NB4 (cell line): ENCODE results near the gene RAB12.

ENCODE experiments used
- DNase-seq: peaks from one replicate; pipeline ENCODE4 v3.0.0; 2010; ENCODE audit warnings: low read depth
- H3K4me3 ChIP-seq: one replicate; pipeline ENCODE4 v1.5.1; 2011; ENCODE audit warnings: mild to moderate bottlenecking, low read depth, low read length, moderate library complexity
- MYC ChIP-seq: IDR thresholded peaks from 2 replicates; pipeline ENCODE4 v1.6.1; 2011; ENCODE audit warnings: low read depth, low read length
- POLR2A ChIP-seq: IDR thresholded peaks from 2 replicates; pipeline ENCODE4 v1.6.1; 2011; ENCODE audit warnings: mild to moderate bottlenecking; ENCODE audit not compliant: insufficient read length; ENCODE audit errors: extremely low read depth
- TF ChIP-seq, protein P1 (sequence below): IDR thresholded peaks from one replicate; pipeline ENCODE4 v1.5.1; 2012; ENCODE audit warnings: low read depth, low read length
- TF ChIP-seq, protein P2 (sequence below): IDR thresholded peaks from 2 replicates; pipeline ENCODE4 v1.6.1; 2011; ENCODE audit warnings: low read depth, low read length

RAB12 gene

DNA sequence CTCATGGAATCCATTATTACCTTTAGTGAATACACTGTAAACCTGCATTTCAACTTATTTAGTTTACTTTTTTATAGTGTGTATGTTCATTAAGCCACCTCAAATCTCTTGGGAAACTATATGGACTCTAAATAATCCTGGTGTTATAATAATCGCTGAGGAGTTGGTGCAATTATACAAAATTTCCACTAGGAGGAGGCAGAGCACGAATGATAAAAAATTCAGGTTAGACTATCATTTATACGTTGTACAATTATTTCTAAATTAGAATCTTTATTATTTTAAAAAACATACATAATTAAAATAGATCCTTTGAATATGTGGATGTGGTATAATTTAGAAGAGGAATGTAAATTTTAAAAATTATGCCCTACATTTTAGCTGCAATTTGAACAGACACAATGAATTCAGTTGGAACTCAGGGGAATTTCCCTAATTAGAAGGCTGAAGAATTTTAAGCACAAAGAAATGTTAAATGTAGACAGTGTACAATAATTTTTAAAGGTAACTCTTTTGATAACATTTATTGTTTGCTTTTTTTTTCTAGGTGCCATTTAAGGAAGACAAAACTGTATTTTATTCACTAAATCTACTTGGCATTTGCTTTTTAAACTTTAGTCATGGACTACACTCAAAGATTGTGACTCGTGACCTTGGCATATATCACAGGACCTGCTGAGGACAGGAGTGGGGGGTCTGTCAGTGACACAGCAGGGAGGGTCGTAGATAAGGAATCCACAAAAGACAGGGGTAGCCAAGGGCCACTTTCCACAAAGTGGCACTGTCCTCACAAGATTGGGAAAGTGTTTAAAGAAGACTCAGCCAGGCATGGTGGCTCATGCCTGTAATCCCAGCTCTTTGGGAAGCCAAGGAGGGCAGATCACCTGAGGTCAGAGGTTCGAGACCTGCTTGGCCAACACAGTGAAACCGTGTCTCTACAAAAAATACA lies 45.5 kb downstream of the RAB12 start:
- peak; percentile 20 for DNase-seq
- no peak overlapping the region for H3K4me3 ChIP-seq
- TF ChIP-seq POLR2A (no peak), MYC (no peak)
- TF ChIP-seq, protein P1, sequence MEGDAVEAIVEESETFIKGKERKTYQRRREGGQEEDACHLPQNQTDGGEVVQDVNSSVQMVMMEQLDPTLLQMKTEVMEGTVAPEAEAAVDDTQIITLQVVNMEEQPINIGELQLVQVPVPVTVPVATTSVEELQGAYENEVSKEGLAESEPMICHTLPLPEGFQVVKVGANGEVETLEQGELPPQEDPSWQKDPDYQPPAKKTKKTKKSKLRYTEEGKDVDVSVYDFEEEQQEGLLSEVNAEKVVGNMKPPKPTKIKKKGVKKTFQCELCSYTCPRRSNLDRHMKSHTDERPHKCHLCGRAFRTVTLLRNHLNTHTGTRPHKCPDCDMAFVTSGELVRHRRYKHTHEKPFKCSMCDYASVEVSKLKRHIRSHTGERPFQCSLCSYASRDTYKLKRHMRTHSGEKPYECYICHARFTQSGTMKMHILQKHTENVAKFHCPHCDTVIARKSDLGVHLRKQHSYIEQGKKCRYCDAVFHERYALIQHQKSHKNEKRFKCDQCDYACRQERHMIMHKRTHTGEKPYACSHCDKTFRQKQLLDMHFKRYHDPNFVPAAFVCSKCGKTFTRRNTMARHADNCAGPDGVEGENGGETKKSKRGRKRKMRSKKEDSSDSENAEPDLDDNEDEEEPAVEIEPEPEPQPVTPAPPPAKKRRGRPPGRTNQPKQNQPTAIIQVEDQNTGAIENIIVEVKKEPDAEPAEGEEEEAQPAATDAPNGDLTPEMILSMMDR: peak; percentile 37

DNA sequence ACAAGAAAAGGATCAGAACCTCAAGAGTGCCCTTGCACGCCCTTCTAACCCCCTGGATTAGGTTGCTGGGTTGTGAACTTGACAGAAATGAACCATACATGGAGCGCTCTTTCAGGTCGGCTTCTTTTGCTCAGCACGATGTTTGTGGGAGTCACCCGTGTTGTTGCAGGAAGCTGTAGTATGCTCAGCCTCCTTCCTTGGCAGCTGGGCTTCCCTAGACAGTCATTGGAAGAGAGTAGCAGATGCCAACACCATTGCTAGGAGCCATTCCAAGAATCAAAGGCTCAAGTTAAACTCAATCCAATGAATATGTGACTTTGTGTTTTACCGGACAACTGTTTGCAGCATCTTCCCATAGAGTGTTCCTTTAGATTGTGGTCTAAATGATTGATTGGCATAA lies 47.0 kb downstream of the RAB12 start:
- TF ChIP-seq, protein P1: no peak
- TF ChIP-seq POLR2A (no peak), MYC (no peak)
- TF ChIP-seq, protein P2, sequence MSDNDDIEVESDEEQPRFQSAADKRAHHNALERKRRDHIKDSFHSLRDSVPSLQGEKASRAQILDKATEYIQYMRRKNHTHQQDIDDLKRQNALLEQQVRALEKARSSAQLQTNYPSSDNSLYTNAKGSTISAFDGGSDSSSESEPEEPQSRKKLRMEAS: no peak
- no peak for DNase-seq
- no peak overlapping the region for H3K4me3 ChIP-seq

DNA sequence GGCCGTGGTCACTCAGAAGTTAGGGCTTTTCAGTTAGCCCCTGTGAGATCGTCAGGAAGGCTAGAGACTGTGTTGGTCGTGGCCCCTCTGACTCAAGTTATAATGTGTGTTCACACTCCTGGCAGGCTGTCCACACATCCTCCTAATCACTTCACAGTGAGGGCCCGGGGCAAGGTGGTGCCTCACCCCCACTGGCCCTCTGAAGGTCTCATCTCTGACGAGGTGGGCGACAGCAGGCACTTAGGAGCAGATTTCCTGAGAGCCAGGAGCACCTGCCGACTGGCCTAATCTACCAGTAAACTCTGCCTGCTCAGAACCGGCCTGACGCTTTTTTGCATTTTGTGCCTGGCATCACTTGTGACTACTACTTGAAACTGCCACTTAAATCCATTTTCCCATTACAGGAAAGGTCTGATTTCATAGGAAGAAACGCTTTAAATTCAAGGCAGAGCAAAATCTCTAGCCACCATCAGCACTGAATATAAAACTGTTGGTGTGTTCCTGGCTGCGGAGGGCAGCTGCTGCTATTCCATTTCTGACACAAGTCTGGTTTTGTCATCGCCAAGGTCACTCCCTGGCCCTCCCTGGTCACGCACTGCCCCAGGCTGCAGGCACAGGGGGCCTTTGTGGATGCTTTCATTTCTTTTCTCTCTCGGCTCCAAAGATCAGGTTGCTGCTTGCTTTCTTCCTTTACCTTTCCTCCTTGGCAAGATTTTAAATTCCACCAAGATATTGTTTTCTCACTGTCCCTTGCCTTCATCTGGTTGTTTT lies 48.0 kb downstream of the RAB12 start:
- DNase-seq: no peak
- no peak overlapping the region for H3K4me3 ChIP-seq
- TF ChIP-seq, protein P2: no peak
- TF ChIP-seq, protein P1: no peak
- no peak for TF ChIP-seq MYC
- TF ChIP-seq POLR2A: no peak

GRCh38 chr18:8657873-8658470 lies 48.7 kb downstream of the RAB12 start:
- no peak overlapping the region for H3K4me3 ChIP-seq
- TF ChIP-seq MYC (no peak), POLR2A (no peak)
- TF ChIP-seq, protein P2: no peak
- TF ChIP-seq, protein P1: no peak
- no peak for DNase-seq

- no peak for DNase-seq
- no peak for TF ChIP-seq MYC
- TF ChIP-seq, protein P1: no peak
- TF ChIP-seq POLR2A: no peak
- TF ChIP-seq, protein P2: no peak
- no peak overlapping the region for H3K4me3 ChIP-seq
Measured at GRCh38 chr18:8658858-8659485, 49.7 kb downstream of the RAB12 start.
